ENCODE measurements around the gene MBD5. TPM values are rescaled to one million over a fixed set of nuclear protein-coding genes. Genes with fewer than 3 reads are reported as not detected.

MBD5 gene
- total RNA-seq, 1 donor from 2014 or later, result 42.1 TPM

DNA sequence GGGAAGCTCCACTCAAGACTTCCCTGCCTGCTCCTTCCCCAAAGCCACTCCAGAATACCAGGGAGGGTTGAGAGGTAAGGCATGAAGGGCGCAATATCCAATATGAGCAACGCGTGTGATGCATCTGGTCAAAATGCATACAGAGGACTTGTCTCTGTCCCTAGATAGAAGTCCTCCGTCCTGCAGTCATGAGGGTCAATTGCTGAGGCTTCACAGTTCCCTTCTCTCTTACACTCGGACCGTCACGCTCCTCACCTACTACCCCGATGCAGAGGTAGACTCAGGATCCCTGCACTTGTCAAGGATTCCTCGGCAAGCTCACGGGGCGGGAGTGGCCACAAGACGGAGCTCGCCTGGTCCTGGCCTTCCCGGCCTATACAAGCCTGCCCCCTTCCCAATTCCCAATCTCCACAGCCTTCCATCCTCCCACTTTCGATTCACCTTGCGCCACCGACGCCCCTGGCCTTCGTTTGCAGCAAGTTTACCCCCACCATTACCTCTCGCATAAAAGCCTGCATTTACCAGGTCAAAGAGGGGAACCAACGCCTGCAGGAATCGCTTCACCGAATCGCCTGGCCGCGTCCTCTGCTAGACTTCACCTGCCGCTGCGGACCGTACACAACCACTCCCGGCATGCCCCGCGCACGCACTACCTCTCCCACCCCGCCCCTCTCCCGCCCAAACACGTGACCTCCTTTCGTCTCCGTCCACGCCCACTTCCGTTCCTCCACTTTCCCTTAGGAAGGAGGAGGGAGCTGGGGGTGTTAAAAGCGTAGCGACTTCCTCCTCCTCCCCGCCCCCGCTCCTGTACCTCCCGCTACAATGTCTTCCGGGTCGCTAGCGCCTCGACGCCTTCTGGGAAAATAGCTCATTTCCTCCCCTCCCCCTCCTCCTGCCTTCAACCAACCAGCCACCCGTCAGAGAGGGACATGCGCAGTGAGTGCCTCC is 506 bp upstream of the MBD5 start, which contains the start of gene ORC4:
Gene ORC4 (minus strand): TSS at position 627 of the 948 bp plus-strand sequence. CDS start 44,779 bp downstream, outside the sequence.
- peak; percentile 98 for ATAC-seq
- Histone ChIP-seq H3K27ac (peak within 1 kb of the TSS; percentile 91), H3K9me3 (no peaks in the 10 kb centered on the region), H3K4me1 (peaks cover 33% of the 10 kb centered on the region), H3K4me3 (peak within 1 kb of the TSS; percentile 83), H3K36me3 (no peaks in the 10 kb centered on the region), H3K27me3 (no peaks in the 10 kb centered on the region)
- peak; percentile 99 for DNase-seq
- intact Hi-C loops (cut with DNase I), result no loop called here
- TF ChIP-seq, protein P1, sequence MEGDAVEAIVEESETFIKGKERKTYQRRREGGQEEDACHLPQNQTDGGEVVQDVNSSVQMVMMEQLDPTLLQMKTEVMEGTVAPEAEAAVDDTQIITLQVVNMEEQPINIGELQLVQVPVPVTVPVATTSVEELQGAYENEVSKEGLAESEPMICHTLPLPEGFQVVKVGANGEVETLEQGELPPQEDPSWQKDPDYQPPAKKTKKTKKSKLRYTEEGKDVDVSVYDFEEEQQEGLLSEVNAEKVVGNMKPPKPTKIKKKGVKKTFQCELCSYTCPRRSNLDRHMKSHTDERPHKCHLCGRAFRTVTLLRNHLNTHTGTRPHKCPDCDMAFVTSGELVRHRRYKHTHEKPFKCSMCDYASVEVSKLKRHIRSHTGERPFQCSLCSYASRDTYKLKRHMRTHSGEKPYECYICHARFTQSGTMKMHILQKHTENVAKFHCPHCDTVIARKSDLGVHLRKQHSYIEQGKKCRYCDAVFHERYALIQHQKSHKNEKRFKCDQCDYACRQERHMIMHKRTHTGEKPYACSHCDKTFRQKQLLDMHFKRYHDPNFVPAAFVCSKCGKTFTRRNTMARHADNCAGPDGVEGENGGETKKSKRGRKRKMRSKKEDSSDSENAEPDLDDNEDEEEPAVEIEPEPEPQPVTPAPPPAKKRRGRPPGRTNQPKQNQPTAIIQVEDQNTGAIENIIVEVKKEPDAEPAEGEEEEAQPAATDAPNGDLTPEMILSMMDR (IDR thresholded peaks at IDR 0.05), result peak; percentile 39

DNA sequence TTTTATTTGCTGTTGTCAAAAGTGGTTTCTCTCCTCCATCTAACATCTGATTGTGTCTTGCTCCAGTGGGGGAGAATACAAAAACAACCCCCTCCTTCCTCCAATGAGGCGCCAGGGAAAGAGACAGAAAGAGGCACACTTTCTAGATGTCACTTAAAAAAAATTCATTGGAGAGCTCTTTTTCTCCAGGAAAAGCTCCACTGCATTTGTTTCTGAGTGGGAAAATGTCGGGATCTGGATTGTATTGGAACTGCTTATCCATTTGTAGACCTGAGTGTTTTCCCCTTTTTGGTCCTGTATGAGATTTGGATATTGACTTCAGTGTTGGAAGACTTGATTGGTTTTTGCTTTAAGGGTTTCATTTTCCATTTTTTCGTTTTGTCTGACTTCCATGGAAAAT is 995 bp downstream of the MBD5 start:
- TF ChIP-seq, protein P1 (IDR thresholded peaks at IDR 0.05), result no peak
- no peaks in the 10 kb centered on the region for H3K27me3 ChIP-seq
- no peaks in the 10 kb centered on the region for H3K9me3 ChIP-seq
- DNase-seq (no peak), ATAC-seq (no peak)
- peak overlapping the region; percentile 91 for H3K27ac ChIP-seq
- peak overlapping the region; percentile 83 for H3K4me3 ChIP-seq
- peaks cover 3% of the 10 kb centered on the region for H3K36me3 ChIP-seq
- intact Hi-C loops (cut with DNase I), result no loop called here
- peaks cover 33% of the 10 kb centered on the region for H3K4me1 ChIP-seq

DNA sequence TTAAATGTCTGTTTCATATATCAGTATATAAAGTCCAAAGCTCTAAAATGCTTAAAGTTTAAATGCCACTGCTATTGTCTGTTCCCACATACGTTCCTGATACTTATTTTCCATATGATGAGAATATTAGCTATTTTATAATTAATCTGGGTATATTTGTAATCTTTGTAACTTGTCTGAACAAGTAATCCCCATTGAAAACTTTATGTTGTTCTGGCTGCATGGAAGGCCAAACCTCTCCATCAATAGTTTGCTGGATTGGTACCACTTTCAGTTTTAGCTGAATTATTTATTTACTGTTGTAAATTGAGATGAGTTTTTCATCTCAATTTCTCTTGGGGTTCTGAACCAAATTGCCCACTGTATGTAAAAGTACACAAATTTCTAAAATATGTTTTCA is 1.5 kb downstream of the MBD5 start:
- ATAC-seq, result no peak
- intact Hi-C loops (cut with DNase I), result no loop called here
- H3K4me1 ChIP-seq, result peaks cover 33% of the 10 kb centered on the region
- H3K9me3 ChIP-seq, result no peaks in the 10 kb centered on the region
- H3K36me3 ChIP-seq, result peaks cover 3% of the 10 kb centered on the region
- no peaks in the 10 kb centered on the region for H3K27me3 ChIP-seq
- H3K27ac ChIP-seq, result peak overlapping the region; percentile 91
- DNase-seq, result no peak
- peak overlapping the region; percentile 83 for H3K4me3 ChIP-seq
- TF ChIP-seq, protein P1 (IDR thresholded peaks at IDR 0.05), result no peak

DNA sequence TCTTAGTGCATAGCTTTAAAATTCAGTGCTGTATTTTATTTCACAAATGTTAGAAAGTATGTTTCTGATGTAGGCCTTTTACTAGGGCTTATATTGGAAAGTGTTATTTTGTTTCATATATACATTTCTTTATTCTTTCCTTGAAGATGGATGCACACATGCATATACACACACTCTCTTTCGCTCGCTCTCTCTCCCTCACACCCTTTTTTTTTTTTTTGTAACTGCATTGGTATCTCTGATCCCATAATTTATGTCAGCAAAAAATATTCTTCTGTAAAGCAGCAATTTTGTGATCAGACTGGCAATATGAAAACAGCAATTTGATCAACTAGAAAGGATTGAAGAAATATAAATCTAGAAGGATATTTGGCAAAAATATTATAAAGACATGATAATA is 2.0 kb downstream of the MBD5 start:
- no peaks in the 10 kb centered on the region for H3K9me3 ChIP-seq
- peaks cover 3% of the 10 kb centered on the region for H3K36me3 ChIP-seq
- no peak overlapping the region for H3K27ac ChIP-seq
- TF ChIP-seq, protein P1 (IDR thresholded peaks at IDR 0.05), result no peak
- peak overlapping the region; percentile 83 for H3K4me3 ChIP-seq
- H3K4me1 ChIP-seq, result peaks cover 33% of the 10 kb centered on the region
- no peaks in the 10 kb centered on the region for H3K27me3 ChIP-seq
- ATAC-seq (no peak), DNase-seq (no peak)
- intact Hi-C loops (cut with DNase I), result no loop called here

DNA sequence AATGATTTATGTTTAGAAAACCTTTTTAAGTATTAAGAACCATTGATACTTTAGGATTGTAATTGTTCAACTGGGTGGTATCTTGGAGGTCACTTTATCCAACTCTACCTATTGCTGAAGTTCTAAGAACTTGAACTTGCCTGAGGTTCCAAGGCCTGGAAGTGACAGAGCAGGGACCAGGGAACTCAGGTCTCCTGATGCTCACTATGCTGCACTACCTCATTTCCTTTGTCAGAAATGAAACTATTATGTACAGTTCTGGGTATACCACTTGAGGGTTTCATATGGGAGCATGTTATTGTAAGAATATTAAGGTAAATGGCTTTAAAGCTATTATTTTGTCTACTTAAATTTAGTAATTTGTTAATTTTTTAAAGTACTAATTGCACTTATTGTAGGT is 3.0 kb downstream of the MBD5 start:
- TF ChIP-seq, protein P1 (IDR thresholded peaks at IDR 0.05), result no peak
- Histone ChIP-seq H3K27me3 (no peaks in the 10 kb centered on the region), H3K4me3 (no peak overlapping the region), H3K9me3 (no peaks in the 10 kb centered on the region), H3K36me3 (peaks cover 3% of the 10 kb centered on the region), H3K27ac (no peak overlapping the region), H3K4me1 (peaks cover 35% of the 10 kb centered on the region)
- intact Hi-C loops (cut with DNase I), result no loop called here
- DNase-seq, result no peak
- ATAC-seq, result no peak

All from upper lobe of right lung (tissue), 1 donor.